GM12865 (cell line): Measurements from ENCODE around the gene ZBTB24.

Experiments used
- DNase-seq: peaks from one replicate; pipeline ENCODE4 v3.0.0; 2010; ENCODE audit warnings: low read depth
- H3K4me3 ChIP-seq: 2 replicates; pipeline ENCODE4 v1.5.1; 2011; ENCODE audit warnings: mild to moderate bottlenecking, low read depth, low read length, control low read depth
- CTCF ChIP-seq: IDR thresholded peaks from 2 replicates; pipeline ENCODE4 v1.5.1; 2011; ENCODE audit warnings: low read length, control low read depth, low read depth, inconsistent platforms; ENCODE audit not compliant: insufficient read depth; ENCODE audit errors: missing control alignments

Gene ZBTB24

GRCh38 chr6:109436041-109436440, 47.0 kb downstream of the ZBTB24 start:
- DNase-seq: no peak
- no peak for TF ChIP-seq CTCF
- no peak overlapping the region for H3K4me3 ChIP-seq

GRCh38 chr6:109434456-109434855, 48.6 kb downstream of the ZBTB24 start:
- H3K4me3 ChIP-seq: no peak overlapping the region
- no peak for TF ChIP-seq CTCF
- DNase-seq: no peak

GRCh38 chr6:109429496-109429895, 53.5 kb downstream of the ZBTB24 start:
- no peak for DNase-seq
- H3K4me3 ChIP-seq: no peak overlapping the region
- no peak for TF ChIP-seq CTCF

GRCh38 chr6:109428889-109429477, 54.0 kb downstream of the ZBTB24 start:
- TF ChIP-seq CTCF: no peak
- DNase-seq: no peak
- no peak overlapping the region for H3K4me3 ChIP-seq

GRCh38 chr6:109424946-109425345, 58.1 kb downstream of the ZBTB24 start:
- no peak for DNase-seq
- no peak overlapping the region for H3K4me3 ChIP-seq
- no peak for TF ChIP-seq CTCF

GRCh38 chr6:109421184-109421583, 61.8 kb downstream of the ZBTB24 start:
- H3K4me3 ChIP-seq: no peak overlapping the region
- no peak for TF ChIP-seq CTCF
- no peak for DNase-seq

- no peak for DNase-seq
- H3K4me3 ChIP-seq: no peak overlapping the region
- no peak for TF ChIP-seq CTCF
Observed at GRCh38 chr6:109420751-109421150, 62.3 kb downstream of the ZBTB24 start.
